Cortex of kidney (tissue), 1 donor: ENCODE data around the gene CPTP.
"Not testable (repeated sequence)": the region's sequence is repeated elsewhere in the genome, so short reads cannot be mapped to it uniquely, and the experiment has no call there.

Experiments used
- DNase-seq: peaks from one replicate; lab custom pipeline; 2025; lab: John Stamatoyannopoulos, UW

CPTP gene

DNA sequence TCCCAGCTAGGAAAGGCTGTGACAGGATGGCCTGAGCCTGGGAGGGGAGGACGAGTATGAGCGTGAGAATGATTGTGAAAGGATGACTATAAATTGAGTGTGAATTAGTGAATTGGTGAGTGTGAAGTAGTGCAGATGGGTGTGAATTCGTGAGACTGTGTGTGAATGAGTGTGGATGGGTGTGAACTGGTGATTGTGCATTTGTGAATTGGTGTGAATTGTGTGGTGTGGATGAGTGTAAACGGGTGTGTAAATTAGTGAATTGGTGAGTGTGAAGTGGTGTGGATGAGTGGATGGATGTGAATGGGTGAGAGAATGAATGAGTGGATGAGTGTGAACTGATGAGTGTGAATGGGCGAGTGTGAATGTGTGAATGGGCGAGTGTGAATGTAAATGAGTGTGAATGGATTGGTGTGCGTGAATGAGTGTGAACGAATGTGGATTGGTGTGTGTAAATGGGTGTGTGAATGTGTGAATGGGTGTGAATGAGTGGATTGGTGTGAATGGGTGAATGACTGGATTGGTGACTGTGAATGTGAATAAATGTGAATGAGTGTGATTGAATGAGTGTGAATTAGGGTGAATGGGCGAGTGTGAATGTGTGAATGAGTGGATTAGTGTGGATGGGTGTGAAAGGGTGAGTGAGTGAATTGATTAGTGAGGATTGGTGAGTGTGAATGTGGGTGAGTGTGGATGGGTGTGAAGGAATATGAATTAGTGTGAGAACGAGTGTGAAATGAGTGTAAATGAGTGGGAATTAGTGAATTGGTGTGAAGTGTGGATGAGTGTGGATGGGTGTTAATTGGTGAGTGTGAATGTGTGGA, 41.5 kb downstream of the CPTP start:
- no peak for DNase-seq

DNA sequence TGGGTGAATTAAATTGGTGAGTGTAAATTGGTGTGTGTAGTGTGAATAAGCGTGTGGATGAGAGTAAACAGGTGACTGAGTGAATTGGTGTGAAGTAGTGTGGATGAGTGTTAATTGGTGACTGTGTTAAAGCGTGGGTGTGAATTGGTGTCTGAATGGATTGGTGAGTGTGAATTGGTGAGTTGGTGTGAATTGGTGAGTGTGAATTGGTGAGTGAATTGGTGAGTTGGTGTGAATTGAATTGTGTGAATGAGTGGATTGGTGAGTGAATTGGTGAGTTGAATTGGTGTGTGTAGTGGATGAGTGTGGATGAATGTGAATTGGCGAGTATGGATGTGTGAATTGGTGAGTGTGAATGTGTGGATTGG, 42.1 kb downstream of the CPTP start:
- DNase-seq: no peak

DNA sequence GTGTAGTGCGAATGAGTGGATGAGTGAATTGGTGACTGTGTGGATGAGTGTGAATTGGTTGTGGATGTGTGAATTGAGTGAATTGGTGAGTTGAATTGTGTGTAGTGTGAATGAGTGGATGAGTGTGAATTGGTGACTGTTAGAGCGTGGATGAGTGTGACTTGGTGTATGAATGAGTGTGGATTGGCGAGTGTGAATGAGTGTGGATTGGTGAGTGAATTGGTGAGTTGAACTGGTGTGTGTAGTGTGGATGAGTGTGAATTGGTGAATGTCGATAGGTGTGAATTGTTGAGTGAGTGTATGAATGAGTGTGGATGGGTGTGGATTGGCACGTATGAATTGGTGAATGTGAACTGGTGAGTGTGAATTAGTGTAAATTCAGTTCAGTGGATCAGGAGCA, 42.7 kb downstream of the CPTP start:
- no peak for DNase-seq

DNA sequence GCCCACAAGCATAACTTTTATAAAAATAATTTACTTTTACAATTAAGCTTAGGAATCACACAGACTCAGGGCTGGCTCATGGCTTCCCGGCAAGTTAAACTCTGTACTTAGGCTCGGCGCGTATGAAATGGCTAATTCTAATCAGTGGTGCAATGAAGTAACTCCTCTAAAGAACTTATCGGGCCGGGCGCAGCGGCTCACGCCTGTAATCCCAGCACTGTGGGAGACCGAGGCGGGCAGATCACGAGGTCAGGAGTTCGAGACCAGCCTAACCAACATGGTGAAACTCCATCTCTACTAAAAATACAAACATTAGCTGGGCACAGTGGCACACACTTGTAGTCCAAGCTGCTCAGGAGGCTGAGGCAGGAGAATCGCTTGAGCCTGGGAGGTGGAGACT, 45.5 kb downstream of the CPTP start:
- not testable (repeated sequence) for DNase-seq

DNA sequence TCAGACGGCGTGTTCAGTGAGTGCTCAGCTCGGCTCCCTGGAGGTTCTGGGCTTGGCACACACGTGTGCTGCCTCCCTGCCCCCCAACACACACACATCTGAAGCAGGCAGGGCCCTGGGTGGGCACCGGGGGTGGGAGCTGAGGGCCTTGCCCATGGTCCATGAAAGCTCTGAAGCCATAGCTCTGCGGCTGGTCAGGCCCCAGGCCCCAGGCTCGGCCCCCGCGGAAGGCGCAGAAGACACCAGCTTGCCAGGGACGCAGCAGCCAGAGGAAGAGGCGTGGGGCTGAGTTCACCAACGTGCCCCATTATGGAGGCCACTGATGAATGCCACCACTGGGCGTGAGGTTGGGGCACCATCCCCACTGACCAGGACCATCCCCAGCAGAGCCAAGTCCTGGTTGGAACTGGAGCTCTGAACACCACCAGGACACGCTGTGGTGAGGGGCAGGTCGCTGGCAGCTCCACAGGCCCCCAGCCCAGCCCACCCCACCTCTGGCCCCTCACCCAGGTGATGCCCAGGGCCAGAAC, 46.2 kb downstream of the CPTP start:
- DNase-seq: no peak

DNA sequence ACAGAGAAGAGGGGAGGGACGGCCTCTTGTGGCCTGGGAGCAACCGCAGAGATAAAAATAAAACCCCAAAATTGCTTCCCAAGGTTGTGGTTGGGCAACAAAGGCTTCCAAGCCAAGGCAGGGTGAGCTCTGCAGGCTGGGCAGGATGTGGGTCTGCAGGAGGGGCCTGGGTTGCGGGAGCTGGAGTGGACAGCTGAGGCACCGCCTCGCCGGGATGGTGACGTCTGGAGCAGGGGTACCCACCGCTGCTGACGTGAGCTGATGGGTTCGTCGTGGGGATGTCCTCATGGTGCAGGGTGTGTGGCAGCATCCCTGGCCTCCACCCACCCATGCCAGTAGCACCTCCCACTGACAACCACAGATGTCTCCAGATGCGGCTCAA, 46.8 kb downstream of the CPTP start:
- no peak for DNase-seq

DNA sequence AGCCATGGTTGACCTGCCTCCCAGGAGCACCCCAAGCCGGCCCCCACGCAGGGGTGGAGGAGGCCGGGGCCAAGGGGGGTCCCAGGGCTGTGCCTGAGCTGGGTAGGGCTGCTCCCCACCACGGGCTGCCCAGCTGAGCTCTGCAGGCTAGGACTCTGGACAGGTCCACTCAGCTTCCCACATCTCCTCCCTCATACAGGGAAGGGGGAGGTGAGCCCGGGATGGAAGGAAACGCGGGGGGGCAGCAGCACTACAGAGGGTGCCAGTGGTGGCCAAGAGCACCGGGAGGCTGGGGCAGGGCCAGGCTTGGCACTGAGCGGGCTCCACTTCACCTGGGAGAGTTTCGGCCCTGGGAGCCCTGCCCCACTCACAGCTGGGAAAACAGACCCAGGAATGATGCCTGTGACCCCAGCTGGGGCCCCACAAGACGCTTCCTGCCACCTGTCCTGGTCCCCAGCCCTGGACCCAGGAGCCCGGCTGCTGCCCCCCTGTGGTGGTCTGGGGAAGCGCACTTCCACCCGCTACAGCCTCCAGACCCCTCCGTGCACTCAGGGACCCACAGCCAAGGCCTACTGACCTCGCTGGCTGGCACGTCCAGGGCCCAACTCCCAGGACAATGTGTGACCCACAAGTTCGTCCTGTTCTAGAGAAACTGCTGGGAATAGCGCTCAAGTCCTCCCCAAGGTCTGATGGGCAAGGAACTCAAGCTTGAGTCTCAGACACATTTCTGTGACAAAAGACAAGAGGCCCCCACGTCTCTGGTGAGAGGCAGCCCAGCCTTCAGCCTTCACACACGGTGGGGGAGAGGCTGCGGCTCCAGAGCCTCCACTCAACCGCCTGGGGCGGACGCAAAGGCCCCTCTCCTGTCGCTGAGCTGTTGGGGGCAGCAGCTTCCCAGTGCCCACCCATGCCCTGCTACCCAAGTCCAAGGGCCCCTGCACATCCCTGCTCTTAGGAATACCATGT, 47.4 kb downstream of the CPTP start:
- no peak for DNase-seq

DNA sequence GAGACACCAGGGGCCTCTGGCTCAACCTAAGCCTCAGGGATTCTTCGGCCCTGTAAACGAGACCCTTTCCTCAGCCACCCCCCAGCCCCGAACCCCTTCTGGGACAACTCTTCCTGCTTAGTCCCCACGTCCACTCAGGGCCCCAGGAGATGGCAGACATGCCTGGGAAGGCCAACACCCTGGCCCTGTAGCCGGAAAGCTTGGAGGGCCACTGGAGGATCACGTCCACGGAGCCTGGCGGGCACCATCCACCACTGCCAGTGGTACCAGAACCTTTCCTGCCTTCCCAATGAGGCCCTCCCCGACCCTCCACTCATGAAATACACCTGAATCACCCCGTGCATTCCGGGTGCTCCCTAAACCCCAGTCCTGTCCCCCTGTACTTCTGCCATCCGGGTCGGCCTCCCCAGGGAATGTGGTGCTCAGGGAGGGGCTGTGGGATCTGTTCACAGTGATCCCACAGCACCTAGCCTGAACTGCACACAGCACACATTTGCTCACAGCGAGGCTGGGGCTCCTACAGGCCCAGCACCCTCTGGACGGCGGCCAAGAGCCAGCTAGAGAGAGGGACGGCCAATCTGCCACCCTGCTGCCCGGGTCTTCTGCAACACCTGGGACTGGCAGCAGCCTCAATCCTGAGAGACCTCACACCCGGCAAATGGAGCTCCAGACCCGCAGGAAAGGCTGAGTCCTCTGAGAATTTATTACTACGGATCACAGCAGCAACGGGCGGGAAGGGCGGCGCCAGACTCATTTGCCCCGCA, 48.6 kb downstream of the CPTP start:
- DNase-seq: no peak

DNA sequence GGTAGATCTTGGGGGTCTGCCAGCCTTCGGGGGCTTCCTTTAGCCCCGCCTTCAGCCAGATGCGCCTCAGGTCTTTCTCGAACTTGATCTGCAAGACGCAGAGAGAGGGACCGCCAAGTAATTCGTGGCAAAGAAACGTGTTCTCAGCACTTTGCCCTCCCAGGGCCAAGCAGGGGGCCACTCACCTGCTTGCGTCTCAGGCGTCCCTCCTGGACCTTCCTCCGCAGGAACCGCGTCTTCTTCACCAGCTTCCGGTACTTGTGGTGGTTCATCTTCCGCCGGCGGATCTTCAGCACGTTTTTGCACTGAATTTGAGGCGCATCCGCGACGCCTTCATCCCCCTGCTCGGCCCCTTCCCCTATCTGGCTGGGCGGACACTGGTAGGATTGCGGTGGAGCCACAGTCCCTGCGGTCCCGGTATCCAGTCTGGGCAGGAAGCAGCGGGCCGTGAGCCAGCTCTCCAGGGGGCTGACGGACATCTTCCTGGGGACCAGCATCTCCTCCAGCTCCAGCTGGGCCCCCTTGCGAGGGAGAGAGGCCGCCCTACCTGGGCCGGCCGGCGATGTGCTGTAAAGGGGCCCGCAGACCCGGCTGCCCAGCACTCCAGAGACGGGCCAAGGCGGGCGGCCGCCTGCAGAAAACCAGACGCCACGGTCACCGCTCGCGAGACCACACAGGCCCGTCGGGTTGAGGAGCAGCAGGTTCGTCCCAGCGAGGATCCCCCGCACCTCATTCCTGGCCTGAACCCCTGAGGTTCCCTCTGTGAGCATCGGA, 49.4 kb downstream of the CPTP start:
- no peak for DNase-seq

DNA sequence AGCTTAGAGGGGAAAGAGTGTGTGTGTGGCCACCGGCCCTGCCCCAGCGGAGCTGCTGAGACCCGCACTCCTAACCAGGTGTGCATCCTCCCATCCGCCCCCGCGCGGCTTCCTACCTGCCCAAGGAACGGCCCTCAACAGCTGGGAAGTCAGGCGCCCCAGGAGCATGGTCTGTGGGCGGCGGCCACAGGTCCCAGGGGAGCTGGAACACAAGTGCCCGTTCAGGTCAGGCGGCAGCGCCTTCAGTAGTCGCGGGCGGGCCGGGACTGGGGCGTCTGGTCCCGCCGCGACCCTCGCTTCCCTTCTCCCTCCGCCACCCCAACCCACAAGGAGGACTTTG, 50.0 kb downstream of the CPTP start:
- DNase-seq: no peak

DNA sequence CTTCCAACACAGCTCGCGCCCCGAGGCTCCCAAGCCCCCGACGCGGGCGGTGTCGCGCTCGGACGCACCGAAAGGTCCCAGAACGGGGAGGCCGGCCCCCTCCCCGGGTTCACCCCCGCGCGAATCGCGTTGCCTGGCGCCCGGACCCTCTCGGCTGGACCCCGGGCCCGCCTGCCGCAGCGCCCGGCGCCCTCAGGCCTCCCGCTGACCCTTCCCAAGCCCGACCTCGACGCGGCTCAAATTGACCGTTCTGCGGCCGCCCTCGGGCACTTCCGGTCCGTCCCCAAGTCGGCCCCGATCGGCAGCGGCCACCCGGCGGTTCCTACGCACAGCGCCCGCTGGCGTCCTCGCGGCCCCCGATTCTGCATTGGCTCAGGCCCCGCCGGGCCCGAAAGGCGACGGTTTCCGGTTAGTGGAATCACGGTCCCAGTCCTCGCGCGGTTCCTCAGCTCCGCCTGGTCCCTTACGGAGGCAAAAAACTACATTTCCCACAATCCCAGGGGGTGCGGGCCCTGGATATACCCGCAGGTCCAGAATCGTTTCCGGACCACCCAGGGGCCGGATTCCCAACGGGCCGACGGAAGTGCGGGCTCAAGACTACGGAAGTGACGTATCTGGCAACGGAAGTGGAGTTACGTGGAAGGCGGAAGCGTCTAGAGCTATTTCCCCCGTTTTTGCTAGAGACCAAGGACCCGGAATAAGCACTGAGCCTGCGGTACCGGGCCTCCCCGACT, 50.5 kb downstream of the CPTP start, which contains the start of gene AURKAIP1:
Gene AURKAIP1, minus strand, starts transcription at position 279 of the 734 bp plus-strand sequence. CDS start 451 bp downstream, outside the sequence.
- DNase-seq: no peak

DNA sequence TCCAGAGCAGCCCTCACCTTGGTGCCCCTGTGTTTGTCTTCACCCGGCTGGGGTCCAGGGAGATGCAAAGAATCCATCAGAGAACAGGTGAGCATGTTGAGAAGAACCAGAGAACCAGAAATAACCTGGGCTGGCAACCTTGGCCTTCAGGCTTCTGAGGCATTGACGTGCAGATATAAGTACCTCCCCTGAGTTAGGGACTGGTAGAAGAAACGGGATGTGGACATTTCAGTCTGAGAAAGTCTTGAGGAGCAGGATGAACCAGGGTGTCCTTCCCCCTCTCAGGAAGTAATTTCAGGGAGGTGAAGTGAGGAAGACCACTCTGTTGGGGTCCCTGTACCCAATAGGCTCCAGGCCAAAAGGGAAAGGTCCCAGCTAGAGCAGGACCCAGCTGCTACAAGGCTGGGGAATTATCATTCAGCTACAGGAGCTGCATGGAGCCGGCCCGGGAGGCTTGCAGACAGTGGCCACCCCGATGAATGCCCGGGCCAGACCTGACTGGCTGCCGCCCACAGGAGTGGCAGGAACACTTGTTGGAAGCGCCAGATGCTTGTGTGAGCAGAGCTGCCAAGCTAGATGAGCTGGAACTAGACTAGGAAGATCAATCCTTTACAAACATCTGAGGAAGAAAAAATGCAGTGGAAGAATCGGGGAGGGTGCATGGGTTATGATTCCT, 52.1 kb downstream of the CPTP start:
- DNase-seq: no peak

DNA sequence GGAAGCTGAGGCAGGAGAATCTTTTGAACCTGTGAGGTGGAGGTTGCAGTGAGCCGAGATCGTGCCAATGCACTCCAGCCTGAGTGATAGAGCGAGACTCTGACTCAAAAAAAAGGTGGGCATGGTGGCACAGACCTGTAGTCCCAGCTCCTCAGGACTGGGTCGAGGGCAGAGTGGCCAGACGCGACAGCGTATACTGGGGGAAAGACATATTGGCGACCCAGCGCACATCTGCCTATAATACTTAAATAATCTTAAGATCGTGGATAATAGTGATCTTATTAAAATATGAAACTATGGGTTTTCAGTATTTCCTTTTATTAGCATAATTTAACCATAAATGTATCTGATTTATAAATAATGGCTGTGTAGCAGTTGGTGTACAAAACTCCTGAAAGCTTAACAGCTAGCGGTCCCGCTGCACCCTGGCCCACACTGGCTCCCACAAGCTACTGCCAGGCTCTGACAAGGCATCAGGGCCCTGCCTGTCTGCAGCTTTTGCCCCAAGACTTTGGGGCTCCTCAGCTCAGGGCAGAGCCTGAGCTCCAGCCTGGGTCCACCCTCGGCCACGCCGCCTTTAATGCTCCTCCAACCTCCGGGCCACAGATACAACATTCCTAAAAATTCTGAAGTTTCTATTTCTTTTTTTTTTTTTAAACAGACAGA, 53.1 kb downstream of the CPTP start:
- no peak for DNase-seq
